ENCODE results near the gene SLC8A2. TPM values are rescaled to one million over a fixed set of nuclear protein-coding genes. Genes with fewer than 3 reads are reported as not detected.

The SLC8A2 gene
- total and polyA plus RNA-seq, 2 of the 4 experiments (the other 2 are of a cell fraction) = 0.05 TPM; not detected in 1

DNA sequence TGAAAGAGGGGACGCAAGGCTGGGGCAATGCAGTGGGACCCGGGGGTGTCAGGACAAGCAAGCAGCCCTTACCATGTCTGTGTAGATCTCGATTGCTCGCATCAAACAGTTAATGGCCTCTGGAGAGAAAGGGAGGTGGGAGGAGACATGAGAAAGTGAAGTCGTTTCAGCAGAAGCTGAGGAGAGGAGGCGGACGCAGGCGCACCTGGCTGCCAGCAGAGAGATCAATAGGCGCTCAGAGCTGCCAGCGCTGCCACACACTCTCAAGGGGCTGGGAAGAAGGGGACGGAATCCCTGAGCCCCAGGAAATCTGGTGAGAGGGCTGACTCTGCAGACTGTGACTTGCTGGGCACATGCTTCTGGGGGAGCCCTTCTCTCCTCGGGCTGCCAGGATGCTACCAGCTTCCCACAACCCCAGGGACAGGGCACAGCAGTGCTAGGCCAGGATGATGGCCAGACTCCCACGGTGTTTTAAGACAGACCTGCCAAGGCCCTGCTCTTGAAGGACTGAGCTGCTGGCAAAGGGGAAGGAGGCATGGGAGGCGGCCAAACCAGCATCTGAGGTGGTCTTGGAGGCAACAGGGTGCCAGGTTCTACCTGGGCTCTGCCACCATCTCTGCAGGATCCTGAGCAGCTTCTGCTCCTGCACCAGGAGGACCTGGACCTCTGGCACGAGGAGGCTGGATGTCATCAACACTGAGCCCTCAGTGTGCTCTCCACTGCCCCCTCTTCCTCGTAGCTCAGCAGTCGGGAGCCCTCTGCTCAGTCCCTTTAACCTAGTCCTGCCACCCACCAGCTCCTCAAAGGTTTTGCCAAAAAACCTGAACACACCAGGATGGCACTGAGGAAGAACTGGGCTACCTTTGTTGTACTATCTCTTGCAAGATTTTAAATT is 24.0 kb upstream of the SLC8A2 start:
- BruUV-seq (replicated peaks) = no TSS peak

More for the DNA sequence above, 24.0 kb upstream of the SLC8A2 start:
- Histone ChIP-seq H4K20me1 (ENCODE audit: insufficient read depth, low read length) (peaks cover 22% of the 10 kb centered on the region), H2BK120ac (ENCODE audit: low read depth, low read length) (no peak overlapping the region), H3K23ac (ENCODE audit: low read depth, low read length) (no peak overlapping the region), H3K9me1 (ENCODE audit: insufficient read depth, low read length) (0 out of 2 replicates have a peak, but pooled peaks cover 3% of the 10 kb centered on the region), H4K91ac (ENCODE audit: insufficient read depth, low read depth, low read length) (no peak overlapping the region), H3K4me1 (ENCODE audit: control insufficient read depth, insufficient read depth, low read length) (no peaks in the 10 kb centered on the region), H3K4ac (ENCODE audit: low read depth, low read length) (no peak overlapping the region), H3K56ac (ENCODE audit: extremely low read depth, insufficient read depth, low read length) (no peak overlapping the region), H3K79me1 (ENCODE audit: low read depth in 1 of 2, low read length in 2 of 2) (peaks cover 3 to 23% of the 10 kb centered on the region in 2 experiments), H3K27me3 (ENCODE audit: control insufficient read depth, insufficient read depth, low read length) (no peaks in the 10 kb centered on the region), H4K8ac (ENCODE audit: low read depth in 2 of 2, low read length in 2 of 2) (no peak overlapping the region), H2BK20ac (ENCODE audit: low read depth, low read length) (no peak overlapping the region), H3K9me3 (ENCODE audit: control insufficient read depth, insufficient read depth, low read length) (no peaks in the 10 kb centered on the region), H2BK15ac (ENCODE audit: low read depth, low read length) (no peak overlapping the region), H2AFZ (replicated peaks; ENCODE audit: low read length, poor library complexity) (no peak overlapping the region), H3K18ac (ENCODE audit: low read depth, low read length) (no peak overlapping the region), H3K4me2 (ENCODE audit: low read depth, low read length) (no peak overlapping the region), H3K36me3 (ENCODE audit: control insufficient read depth, insufficient read depth, low read length) (peaks cover 61% of the 10 kb centered on the region), H3K27ac (ENCODE audit: insufficient read depth, low read length) (no peak overlapping the region), H2BK5ac (ENCODE audit: low read depth, low read length, poor library complexity, severe bottlenecking) (no peak overlapping the region), H2AK9ac (replicated peaks; ENCODE audit: low read depth, low read length, poor library complexity) (no peak overlapping the region), H3K4me3 (ENCODE audit: insufficient read depth, low read depth, low read length) (no peak overlapping the region), H2AK5ac (ENCODE audit: low read depth, low read length) (no peak overlapping the region), H3K9ac (ENCODE audit: low read depth, low read length) (no peak overlapping the region), H4K5ac (ENCODE audit: low read depth, low read length) (no peak overlapping the region), H3K14ac (replicated peaks; ENCODE audit: low read depth, low read length) (no peak overlapping the region)
- DNase-seq = no peak
- in situ Hi-C loops (cut with MboI; ENCODE audit: low sequenced_read_pairs) = no loop called here
- TF ChIP-seq NFE2L2 (IDR thresholded peaks at IDR 0.05; ENCODE audit: low read depth, low read length) = no peak
- TF ChIP-seq RCOR1 (IDR thresholded peaks at IDR 0.05; ENCODE audit: insufficient replicate concordance, low read length) = no peak
- no peak for TF ChIP-seq MAFK (IDR thresholded peaks at IDR 0.05; ENCODE audit: low read depth, low read length)
- no peak for TF ChIP-seq MXI1 (IDR thresholded peaks at IDR 0.05; ENCODE audit: borderline replicate concordance, low read depth, low read length)
- no peak for TF ChIP-seq MAZ (IDR thresholded peaks at IDR 0.05; ENCODE audit: borderline replicate concordance, low read depth, low read length)
- no peak for TF ChIP-seq CHD1 (IDR thresholded peaks at IDR 0.05; ENCODE audit: low read depth, low read length)
- TF ChIP-seq, protein P1, sequence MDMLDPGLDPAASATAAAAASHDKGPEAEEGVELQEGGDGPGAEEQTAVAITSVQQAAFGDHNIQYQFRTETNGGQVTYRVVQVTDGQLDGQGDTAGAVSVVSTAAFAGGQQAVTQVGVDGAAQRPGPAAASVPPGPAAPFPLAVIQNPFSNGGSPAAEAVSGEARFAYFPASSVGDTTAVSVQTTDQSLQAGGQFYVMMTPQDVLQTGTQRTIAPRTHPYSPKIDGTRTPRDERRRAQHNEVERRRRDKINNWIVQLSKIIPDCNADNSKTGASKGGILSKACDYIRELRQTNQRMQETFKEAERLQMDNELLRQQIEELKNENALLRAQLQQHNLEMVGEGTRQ (IDR thresholded peaks at IDR 0.05; ENCODE audit: low read depth, low read length) = no peak
- no peak for TF ChIP-seq BHLHE40 (IDR thresholded peaks at IDR 0.05; ENCODE audit: low read depth, low read length)
- intact Hi-C loops (cut with micrococcal nuclease) = no loop called here
- dilution Hi-C loops (cut with HindIII; ENCODE audit: low sequenced_read_pairs, unreplicated experiment) = no loop called here
- ChIA-PET POLR2A (ENCODE audit: unreplicated experiment) (no interaction called here), CTCF (interaction anchor here (1.5 kb wide), 1 partner anchor 12 kb away, joined by 5 read pairs; the partner anchor contains the start of gene KPTN)
- WGBS, 2 experiments (ENCODE audit: extremely low coverage in 2 of 2, insufficient read length in 1 of 2) = 95% methylated on average over 9 of the region's 17 CpGs; no CpG with 5 or more reads in 1 of the 2 experiments
- no peak for ATAC-seq (ENCODE audit: low read depth)

Data from IMR-90 (cell line).